Measurements from ENCODE around the gene FRG2B.
"Not testable (repeated sequence)": the region's sequence is repeated elsewhere in the genome, so short reads cannot be mapped to it uniquely, and the experiment has no call there.

The FRG2B gene

GRCh38 chr10:133592716-133593115 is 33.9 kb downstream of the FRG2B start:
- peak; percentile 2 for DNase-seq

GRCh38 chr10:133590970-133591359 is 35.6 kb downstream of the FRG2B start:
- no peak for DNase-seq

- DNase-seq: no peak
These were observed 36.2 kb downstream of the FRG2B start for GRCh38 chr10:133590226-133590969.

- DNase-seq: not testable (repeated sequence)
These were observed 49.6 kb downstream of the FRG2B start for GRCh38 chr10:133577037-133577436.
